HG03039 (cell line): ENCODE measurements around the gene ZNF91.
"Not testable (repeated sequence)": the region's sequence is repeated elsewhere in the genome, so short reads cannot be mapped to it uniquely, and the experiment has no call there.

Experiments used
- ATAC-seq: cut with Tn5 transposase; IDR thresholded peaks from one replicate; pipeline ENCODE4 v1.9.1; 2021; ENCODE audit warnings: mild to moderate bottlenecking, moderate library complexity; ENCODE audit not compliant: unreplicated experiment

ZNF91 gene

GRCh38 chr19:23399443-23399842 lies 4.2 kb upstream of the ZNF91 start:
- ATAC-seq: no peak

GRCh38 chr19:23395722-23396117 lies 449 bp upstream of the ZNF91 start:
- not testable (repeated sequence) for ATAC-seq

GRCh38 chr19:23394511-23394910 lies 760 bp downstream of the ZNF91 start:
- ATAC-seq: no peak

- ATAC-seq: no peak
Observed at GRCh38 chr19:23393121-23393520, 2.1 kb downstream of the ZNF91 start.

GRCh38 chr19:23391236-23391635 lies 4.0 kb downstream of the ZNF91 start:
- ATAC-seq: no peak

- ATAC-seq: no peak
Observed at GRCh38 chr19:23385404-23385803, 9.9 kb downstream of the ZNF91 start.

- no peak for ATAC-seq
Observed at GRCh38 chr19:23384858-23385257, 10.4 kb downstream of the ZNF91 start.

GRCh38 chr19:23384166-23384565 lies 11.1 kb downstream of the ZNF91 start:
- no peak for ATAC-seq

- ATAC-seq: no peak
Observed at GRCh38 chr19:23382955-23383354, 12.3 kb downstream of the ZNF91 start.

- ATAC-seq: no peak
Observed at GRCh38 chr19:23381114-23381513, 14.2 kb downstream of the ZNF91 start.

GRCh38 chr19:23379671-23380070 lies 15.6 kb downstream of the ZNF91 start:
- not testable (repeated sequence) for ATAC-seq

GRCh38 chr19:23378948-23379347 lies 16.3 kb downstream of the ZNF91 start:
- ATAC-seq: no peak

GRCh38 chr19:23377276-23377675 lies 18.0 kb downstream of the ZNF91 start:
- no peak for ATAC-seq

- ATAC-seq: no peak
Observed at GRCh38 chr19:23366437-23366836, 28.8 kb downstream of the ZNF91 start.

GRCh38 chr19:23366031-23366430 lies 29.2 kb downstream of the ZNF91 start:
- ATAC-seq: not testable (repeated sequence)

GRCh38 chr19:23365222-23365621 lies 30.0 kb downstream of the ZNF91 start:
- ATAC-seq: no peak

GRCh38 chr19:23361843-23362242 lies 33.4 kb downstream of the ZNF91 start:
- ATAC-seq: not testable (repeated sequence)

- ATAC-seq: no peak
Observed at GRCh38 chr19:23351806-23352205, 43.5 kb downstream of the ZNF91 start.

GRCh38 chr19:23346696-23347095 lies 48.6 kb downstream of the ZNF91 start:
- no peak for ATAC-seq

GRCh38 chr19:23345838-23346237 lies 49.4 kb downstream of the ZNF91 start:
- ATAC-seq: no peak

- no peak for ATAC-seq
Observed at GRCh38 chr19:23343434-23344010, 51.7 kb downstream of the ZNF91 start.

- ATAC-seq: no peak
Observed at GRCh38 chr19:23328211-23328610, 67.1 kb downstream of the ZNF91 start.

- ATAC-seq: no peak
Observed at GRCh38 chr19:23321953-23322549, 73.2 kb downstream of the ZNF91 start.
